ENCODE measurements around the gene CHAD. TPM values are rescaled to one million over a fixed set of nuclear protein-coding genes. Genes with fewer than 3 reads are reported as not detected.

The CHAD gene, protein sequence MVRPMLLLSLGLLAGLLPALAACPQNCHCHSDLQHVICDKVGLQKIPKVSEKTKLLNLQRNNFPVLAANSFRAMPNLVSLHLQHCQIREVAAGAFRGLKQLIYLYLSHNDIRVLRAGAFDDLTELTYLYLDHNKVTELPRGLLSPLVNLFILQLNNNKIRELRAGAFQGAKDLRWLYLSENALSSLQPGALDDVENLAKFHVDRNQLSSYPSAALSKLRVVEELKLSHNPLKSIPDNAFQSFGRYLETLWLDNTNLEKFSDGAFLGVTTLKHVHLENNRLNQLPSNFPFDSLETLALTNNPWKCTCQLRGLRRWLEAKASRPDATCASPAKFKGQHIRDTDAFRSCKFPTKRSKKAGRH
- total RNA-seq: not detected

DNA sequence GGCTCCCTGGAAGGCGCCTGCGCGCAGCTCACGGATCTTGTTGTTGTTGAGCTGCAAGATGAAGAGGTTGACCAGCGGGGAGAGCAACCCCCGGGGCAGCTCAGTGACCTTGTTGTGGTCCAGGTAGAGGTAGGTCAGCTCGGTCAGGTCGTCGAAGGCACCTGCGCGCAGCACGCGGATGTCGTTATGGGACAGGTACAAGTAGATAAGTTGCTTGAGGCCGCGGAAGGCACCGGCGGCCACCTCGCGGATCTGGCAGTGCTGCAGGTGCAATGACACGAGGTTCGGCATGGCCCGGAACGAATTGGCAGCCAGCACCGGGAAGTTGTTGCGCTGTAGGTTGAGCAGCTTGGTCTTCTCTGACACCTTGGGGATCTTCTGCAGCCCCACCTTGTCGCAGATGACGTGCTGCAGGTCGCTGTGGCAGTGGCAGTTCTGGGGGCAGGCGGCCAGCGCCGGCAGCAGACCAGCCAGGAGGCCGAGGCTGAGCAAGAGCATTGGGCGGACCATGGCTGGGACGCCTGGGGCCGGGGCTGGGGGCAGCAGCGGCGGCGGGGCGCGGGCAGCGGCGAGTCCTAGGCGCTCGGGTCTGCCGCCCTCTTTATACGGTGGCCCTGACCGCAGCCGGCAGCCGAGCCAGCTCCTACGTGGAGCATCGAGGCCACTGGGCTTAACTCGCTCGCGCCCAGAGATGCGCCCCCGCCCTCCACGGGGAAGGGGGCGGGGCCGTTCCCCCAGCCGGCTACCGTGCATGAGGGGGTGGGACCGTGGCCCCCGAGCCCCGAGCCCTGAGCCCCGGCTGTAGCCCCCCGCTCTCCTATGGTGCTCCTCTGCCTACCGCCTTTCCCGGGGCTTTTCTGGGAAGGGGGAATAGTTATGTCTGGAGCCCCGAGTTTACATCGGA is at the start of gene CHAD:
Gene CHAD (minus strand): TSS at position 577 of the 904 bp plus-strand sequence. CDS start 67 bp downstream, at position 510.
- DNase-seq (ENCODE audit: low spot score) (no peak), ATAC-seq (peak; percentile 4)
- intact Hi-C loops (cut with DNase I): no loop called here

- no peak for DNase-seq (ENCODE audit: low spot score)
- intact Hi-C loops (cut with DNase I): no loop called here
- ATAC-seq: no peak
These were observed 49.1 kb upstream of the CHAD start for GRCh38 chr17:50517504-50518383.

DNA sequence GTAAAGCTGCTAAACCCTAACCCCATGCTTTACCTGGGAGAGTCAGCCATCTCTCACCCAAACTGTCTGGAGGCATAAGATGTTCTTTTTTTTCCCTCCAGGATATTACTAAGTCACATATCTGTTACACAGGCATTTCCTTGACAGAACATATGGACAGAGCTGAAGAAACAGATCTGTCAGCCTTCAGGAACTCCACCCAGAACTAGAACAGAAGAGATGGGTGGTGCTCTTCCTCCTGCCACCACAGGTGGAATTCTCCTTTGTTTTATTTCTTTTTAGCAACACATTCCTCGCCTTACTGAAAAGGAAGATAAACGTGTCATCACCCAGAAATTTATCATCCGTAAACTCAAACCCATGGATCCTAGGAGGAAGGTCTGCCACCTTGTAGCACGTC is 48.3 kb upstream of the CHAD start:
- no peak for DNase-seq (ENCODE audit: low spot score)
- ATAC-seq: no peak
- intact Hi-C loops (cut with DNase I): no loop called here

GRCh38 chr17:50514936-50515702 is 46.4 kb upstream of the CHAD start:
- intact Hi-C loops (cut with DNase I): no loop called here
- DNase-seq (ENCODE audit: low spot score): no peak

GRCh38 chr17:50514388-50514787 is 45.7 kb upstream of the CHAD start:
- no peak for DNase-seq (ENCODE audit: low spot score)
- intact Hi-C loops (cut with DNase I): no loop called here
- ATAC-seq: no peak

More at GRCh38 chr17:50514936-50515702, 46.4 kb upstream of the CHAD start:
- ATAC-seq: peak; percentile 26

- intact Hi-C loops (cut with DNase I): no loop called here
- ATAC-seq (no peak), DNase-seq (ENCODE audit: low spot score) (no peak)
These were observed 44.8 kb upstream of the CHAD start for GRCh38 chr17:50513495-50513894.

DNA sequence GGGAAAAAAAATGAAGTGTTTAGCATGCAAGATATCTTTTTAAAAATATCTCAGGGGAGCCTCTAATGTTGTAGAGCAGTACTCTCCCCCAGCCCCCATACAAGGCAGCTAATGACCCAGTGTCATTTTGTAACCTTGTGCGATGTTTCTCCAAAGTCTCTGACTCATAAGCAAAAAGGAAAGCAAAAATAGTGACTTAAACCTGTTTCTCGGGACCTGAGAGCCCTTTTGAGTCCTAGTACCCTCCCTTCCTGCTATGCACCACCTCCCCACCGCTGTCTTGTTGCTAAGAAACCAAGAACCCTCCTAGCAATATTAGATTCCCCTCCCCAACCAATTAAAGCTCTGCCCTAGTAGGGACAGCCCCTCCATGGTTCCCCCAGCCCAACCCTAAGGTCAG is 42.4 kb upstream of the CHAD start:
- DNase-seq (ENCODE audit: low spot score) (no peak), ATAC-seq (peak; percentile 11)
- intact Hi-C loops (cut with DNase I): no loop called here

DNA sequence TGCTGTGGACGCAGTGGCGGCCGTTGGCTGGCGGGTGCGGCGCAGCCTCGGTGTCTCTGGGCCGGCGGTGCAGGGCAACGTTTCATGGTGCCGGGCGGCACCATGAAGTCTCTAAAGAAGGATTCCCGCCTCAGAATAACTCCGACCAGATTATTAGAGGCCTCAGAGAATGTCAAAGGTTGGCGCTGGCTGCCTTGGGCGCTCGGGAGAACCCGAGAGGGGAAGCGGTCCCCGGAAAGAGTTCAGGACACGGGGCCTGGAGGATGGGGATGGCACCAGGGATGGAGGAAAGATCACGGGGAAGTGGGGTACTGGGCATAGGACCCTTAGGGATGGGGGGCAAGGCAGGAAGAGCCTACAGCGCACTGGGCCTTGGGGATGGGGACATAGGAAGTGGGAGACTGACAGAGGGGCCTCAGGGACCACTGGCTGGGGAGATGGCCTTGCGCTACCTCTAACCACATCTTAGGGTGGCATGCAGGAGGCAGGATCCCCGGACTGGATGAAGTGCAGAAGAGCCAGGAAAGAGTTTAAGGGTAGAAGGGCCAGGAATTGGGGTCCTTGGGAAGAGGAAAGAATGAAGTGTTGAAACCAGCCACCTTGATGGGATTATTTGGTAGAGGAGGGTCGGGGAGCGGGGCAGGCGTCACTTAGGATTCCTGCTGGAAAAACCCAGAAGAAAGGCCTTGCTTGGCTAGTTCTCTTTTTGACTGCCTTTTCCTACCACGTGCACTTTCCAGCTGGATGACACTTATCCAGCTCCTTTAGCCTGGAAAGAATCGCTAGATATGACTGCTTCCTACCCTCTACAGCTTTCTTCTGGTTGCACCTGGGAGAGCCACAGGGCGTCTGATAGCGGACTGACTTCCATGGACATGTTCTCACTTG is 40.1 kb upstream of the CHAD start:
- no peak for DNase-seq (ENCODE audit: low spot score)
- intact Hi-C loops (cut with DNase I): no loop called here
- peak; percentile 41 for ATAC-seq

- DNase-seq (ENCODE audit: low spot score) (peak; percentile 92), ATAC-seq (peak; percentile 88)
- intact Hi-C loops (cut with DNase I): no loop called here
These were observed 39.3 kb upstream of the CHAD start, which contains the start of gene MYCBPAP for GRCh38 chr17:50507871-50508572. Gene MYCBPAP, plus strand, starts transcription at chr17:50508439. Its CDS starts 236 bp downstream, at chr17:50508675.

DNA sequence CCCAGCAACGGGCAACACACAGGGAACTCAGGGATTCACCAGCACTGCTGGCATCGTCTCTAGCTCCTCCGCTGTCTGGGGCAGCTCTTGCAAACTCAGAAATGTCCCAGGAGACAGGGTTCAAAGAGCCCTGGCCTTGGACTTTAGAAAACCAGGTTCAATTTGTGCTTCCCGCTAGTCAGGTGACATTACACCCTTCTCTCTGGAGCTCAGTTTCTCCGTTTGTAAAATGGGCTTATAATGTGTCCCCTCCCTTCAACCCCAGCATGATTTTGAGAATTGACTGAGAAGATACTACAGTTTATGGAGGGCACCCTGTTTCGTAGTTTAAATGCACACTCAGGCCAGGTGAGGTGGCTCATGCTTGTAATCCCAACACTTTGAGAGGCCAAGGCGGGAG is 37.6 kb upstream of the CHAD start:
- intact Hi-C loops (cut with DNase I): no loop called here
- DNase-seq (ENCODE audit: low spot score): no peak

GRCh38 chr17:50505591-50506130 is 37.0 kb upstream of the CHAD start:
- DNase-seq (ENCODE audit: low spot score) (no peak), ATAC-seq (no peak)
- intact Hi-C loops (cut with DNase I): no loop called here

More for the DNA sequence above, 37.6 kb upstream of the CHAD start:
- no peak for ATAC-seq

- no peak for DNase-seq (ENCODE audit: low spot score)
- intact Hi-C loops (cut with DNase I): no loop called here
- no peak for ATAC-seq
These were observed 33.8 kb upstream of the CHAD start for GRCh38 chr17:50502301-50502990.

- intact Hi-C loops (cut with DNase I): no loop called here
- no peak for DNase-seq (ENCODE audit: low spot score)
- ATAC-seq: peak; percentile 26
These were observed 32.4 kb upstream of the CHAD start for GRCh38 chr17:50501054-50501453.

GRCh38 chr17:50499721-50500120 is 31.0 kb upstream of the CHAD start:
- ATAC-seq (no peak), DNase-seq (ENCODE audit: low spot score) (no peak)
- intact Hi-C loops (cut with DNase I): no loop called here

DNA sequence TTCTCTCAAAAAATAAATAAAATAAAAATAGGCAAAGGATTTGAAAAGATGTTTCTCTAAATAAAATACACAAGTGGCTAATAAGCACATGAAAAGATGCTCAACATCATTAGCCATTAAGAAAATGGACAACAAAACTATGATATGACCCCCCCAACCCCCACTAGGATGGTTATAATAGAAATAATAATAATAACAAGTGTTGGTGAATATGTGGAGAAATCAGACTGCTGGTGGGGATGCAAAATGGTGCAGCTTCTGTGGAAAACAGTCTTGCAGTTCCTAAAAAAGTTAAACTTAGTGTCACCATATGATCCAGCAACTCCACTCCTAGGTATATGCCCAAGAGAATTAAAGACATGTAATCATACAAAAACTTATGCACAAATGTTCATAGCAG is 30.6 kb upstream of the CHAD start:
- intact Hi-C loops (cut with DNase I): no loop called here
- DNase-seq (ENCODE audit: low spot score) (no peak), ATAC-seq (no peak)
